Epithelial cell of esophagus (primary cell): ENCODE results near the gene ARID1B.

Experiments used
- DNase-seq: peaks from one replicate; pipeline ENCODE4 v3.0.0; 2010; ENCODE audit warnings: low read depth
- H3K4me3 ChIP-seq: 2 replicates; pipeline ENCODE4 v1.5.1; 2011; ENCODE audit warnings: mild to moderate bottlenecking, low read length, control low read depth
- TF ChIP-seq, protein P1 (sequence below): IDR thresholded peaks from 2 replicates; pipeline ENCODE4 v1.5.1; 2011; ENCODE audit warnings: low read depth, mild to moderate bottlenecking, low read length, control low read depth, inconsistent platforms; ENCODE audit not compliant: insufficient read depth; ENCODE audit errors: missing control alignments

The ARID1B gene

DNA sequence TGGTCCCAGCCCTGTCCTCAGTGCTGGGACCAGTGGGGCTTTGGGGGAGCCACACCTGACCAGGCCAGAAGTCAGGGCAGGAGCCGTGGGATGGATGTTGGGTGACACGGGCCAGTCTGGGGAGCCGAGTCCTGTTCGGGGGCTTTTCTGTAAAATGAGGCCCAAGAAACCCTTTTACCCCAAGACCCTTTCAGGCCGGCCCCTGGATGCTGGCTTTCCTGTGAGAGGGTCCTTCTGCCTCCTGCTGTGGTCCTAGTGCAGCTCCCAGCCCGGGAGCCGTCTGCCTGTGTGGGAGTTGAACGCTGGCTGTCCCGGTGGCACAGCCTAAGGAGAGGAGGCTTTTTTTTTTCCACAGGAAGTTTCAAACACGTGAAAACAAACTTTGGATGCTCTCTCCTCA is 422.9 kb downstream of the ARID1B start:
- DNase-seq, result no peak
- no peak overlapping the region for H3K4me3 ChIP-seq
- TF ChIP-seq, protein P1, sequence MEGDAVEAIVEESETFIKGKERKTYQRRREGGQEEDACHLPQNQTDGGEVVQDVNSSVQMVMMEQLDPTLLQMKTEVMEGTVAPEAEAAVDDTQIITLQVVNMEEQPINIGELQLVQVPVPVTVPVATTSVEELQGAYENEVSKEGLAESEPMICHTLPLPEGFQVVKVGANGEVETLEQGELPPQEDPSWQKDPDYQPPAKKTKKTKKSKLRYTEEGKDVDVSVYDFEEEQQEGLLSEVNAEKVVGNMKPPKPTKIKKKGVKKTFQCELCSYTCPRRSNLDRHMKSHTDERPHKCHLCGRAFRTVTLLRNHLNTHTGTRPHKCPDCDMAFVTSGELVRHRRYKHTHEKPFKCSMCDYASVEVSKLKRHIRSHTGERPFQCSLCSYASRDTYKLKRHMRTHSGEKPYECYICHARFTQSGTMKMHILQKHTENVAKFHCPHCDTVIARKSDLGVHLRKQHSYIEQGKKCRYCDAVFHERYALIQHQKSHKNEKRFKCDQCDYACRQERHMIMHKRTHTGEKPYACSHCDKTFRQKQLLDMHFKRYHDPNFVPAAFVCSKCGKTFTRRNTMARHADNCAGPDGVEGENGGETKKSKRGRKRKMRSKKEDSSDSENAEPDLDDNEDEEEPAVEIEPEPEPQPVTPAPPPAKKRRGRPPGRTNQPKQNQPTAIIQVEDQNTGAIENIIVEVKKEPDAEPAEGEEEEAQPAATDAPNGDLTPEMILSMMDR, result no peak

- H3K4me3 ChIP-seq, result no peak overlapping the region
- no peak for DNase-seq
- TF ChIP-seq, protein P1, result no peak
Observed at GRCh38 chr6:157200611-157201010, 423.4 kb downstream of the ARID1B start.

DNA sequence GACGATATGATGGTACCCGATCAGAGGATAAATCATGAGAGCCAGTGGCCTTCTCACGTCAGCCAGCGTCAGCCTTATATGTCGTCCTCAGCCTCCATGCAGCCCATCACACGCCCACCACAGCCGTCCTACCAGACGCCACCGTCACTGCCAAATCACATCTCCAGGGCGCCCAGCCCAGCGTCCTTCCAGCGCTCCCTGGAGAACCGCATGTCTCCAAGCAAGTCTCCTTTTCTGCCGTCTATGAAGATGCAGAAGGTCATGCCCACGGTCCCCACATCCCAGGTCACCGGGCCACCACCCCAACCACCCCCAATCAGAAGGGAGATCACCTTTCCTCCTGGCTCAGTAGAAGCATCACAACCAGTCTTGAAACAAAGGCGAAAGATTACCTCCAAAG is 423.9 kb downstream of the ARID1B start:
- no peak overlapping the region for H3K4me3 ChIP-seq
- DNase-seq, result no peak
- TF ChIP-seq, protein P1, result no peak

DNA sequence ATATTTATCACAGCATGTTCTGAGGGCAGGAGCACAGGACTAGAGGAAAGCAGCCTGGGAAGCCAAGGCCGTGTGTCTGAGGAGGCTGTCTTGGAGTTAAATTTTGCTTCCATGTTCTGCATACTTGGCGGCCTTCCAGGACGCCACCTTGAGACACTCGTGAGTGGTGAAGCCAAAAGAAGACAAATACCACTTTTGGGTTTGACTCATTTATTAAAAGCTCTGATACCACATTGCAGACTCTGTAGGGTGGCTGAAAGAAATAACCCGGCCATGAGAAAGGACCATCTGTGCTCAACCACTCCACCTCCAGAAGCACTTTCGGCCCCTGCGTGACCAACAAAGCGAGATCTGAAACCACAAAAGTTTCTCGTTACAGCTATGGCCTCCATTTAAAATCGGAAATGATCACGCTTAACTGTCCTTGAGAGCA is 426.1 kb downstream of the ARID1B start:
- DNase-seq, result no peak
- TF ChIP-seq, protein P1, result no peak
- H3K4me3 ChIP-seq, result no peak overlapping the region

DNA sequence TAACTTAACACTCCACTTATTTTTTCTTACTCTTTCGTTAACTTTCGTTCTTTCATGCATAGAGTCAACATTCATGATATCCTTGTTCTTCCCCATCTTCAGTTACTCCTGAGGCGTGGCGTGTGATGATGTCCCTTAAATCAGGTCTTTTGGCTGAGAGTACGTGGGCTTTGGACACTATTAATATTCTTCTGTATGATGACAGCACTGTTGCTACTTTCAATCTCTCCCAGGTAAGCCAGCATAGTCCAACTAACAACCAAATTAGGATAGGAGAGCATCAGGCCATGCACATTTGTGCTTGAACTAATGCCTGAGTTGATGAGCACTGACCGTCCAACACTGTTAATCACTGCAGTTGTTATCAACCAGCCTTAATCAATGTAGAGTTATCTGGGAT is 426.6 kb downstream of the ARID1B start:
- no peak overlapping the region for H3K4me3 ChIP-seq
- no peak for DNase-seq
- TF ChIP-seq, protein P1, result no peak

DNA sequence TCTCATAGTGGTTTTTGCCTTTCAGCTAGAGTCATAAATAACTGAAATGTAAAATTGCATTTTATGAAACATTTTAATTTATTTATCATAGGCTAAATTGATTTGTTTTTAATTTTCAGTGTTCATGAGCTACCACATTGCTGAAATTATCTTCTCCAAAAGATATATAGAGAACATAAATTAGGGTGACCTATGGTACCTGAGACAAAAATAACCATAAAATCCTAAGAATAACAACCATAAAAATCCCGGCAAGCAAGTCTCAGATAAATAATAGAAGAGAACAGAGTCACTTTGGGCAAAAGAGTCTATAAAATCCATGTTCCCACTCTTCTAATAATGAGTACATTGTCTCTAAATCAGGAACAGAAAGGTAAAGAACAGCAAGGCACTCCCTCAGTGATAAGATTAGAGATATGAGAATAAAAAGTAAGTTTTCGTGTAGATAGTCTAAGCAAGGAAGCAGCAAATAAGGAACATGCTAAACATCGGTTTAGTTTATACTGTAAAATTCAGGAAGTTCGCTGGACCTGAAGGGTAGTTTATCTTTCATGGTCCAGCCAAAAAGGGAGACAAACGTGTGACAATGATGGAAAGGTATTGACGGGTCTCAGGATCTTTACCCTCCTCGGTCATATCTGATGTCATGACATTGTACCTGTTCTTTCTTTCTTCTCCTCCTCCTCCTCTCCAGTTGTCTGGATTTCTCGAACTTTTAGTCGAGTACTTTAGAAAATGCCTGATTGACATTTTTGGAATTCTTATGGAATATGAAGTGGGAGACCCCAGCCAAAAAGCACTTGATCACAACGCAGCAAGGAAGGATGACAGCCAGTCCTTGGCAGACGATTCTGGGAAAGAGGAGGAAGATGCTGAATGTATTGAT is 428.5 kb downstream of the ARID1B start:
- H3K4me3 ChIP-seq, result no peak overlapping the region
- TF ChIP-seq, protein P1, result no peak
- DNase-seq, result no peak

DNA sequence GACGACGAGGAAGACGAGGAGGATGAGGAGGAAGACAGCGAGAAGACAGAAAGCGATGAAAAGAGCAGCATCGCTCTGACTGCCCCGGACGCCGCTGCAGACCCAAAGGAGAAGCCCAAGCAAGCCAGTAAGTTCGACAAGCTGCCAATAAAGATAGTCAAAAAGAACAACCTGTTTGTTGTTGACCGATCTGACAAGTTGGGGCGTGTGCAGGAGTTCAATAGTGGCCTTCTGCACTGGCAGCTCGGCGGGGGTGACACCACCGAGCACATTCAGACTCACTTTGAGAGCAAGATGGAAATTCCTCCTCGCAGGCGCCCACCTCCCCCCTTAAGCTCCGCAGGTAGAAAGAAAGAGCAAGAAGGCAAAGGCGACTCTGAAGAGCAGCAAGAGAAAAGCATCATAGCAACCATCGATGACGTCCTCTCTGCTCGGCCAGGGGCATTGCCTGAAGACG is 429.2 kb downstream of the ARID1B start:
- no peak for DNase-seq
- no peak overlapping the region for H3K4me3 ChIP-seq
- TF ChIP-seq, protein P1, result no peak
